Endometrium (tissue), 2 donors: ENCODE measurements around the gene PLXNB3.
"Not testable (repeated sequence)": the region's sequence is repeated elsewhere in the genome, so short reads cannot be mapped to it uniquely, and the experiment has no call there.

Source experiments
- FAIRE-seq: peaks from 2 replicates; lab custom pipeline; 2012; peaks lifted over from hg19 to GRCh38; lab: Jason Lieb, UNC
- donor health status: control.
- donor health status: control.

The PLXNB3 gene

GRCh38 chrX:153763989-153764755 lies at the start of gene PLXNB3:
TSS of gene PLXNB3 (plus strand) at chrX:153764249. CDS start at chrX:153765536, 1,287 bp downstream.
- FAIRE-seq, result no peak

- no peak for FAIRE-seq
Observed at GRCh38 chrX:153714256-153714655, 49.8 kb upstream of the PLXNB3 start.

- FAIRE-seq, result no peak
Observed at GRCh38 chrX:153717445-153717844, 46.6 kb upstream of the PLXNB3 start.

GRCh38 chrX:153719238-153719637 lies 44.8 kb upstream of the PLXNB3 start:
- no peak for FAIRE-seq

GRCh38 chrX:153719701-153720100 lies 44.3 kb upstream of the PLXNB3 start:
- FAIRE-seq, result no peak

- FAIRE-seq, result no peak
Observed at GRCh38 chrX:153722704-153723350, 41.2 kb upstream of the PLXNB3 start.

- FAIRE-seq, result no peak
Observed at GRCh38 chrX:153723351-153724251, 40.4 kb upstream of the PLXNB3 start.

GRCh38 chrX:153724252-153725038 lies 39.6 kb upstream of the PLXNB3 start, which contains the start of the genes ABCD1 and BCAP31:
TSS of gene ABCD1 (plus strand) at chrX:153724856. CDS start at chrX:153725267, 411 bp downstream.
TSS of gene BCAP31 (minus strand) at chrX:153724387. CDS start at chrX:153723244, 1,143 bp downstream.
- no peak for FAIRE-seq

GRCh38 chrX:153725039-153725831 lies 38.8 kb upstream of the PLXNB3 start:
- no peak for FAIRE-seq

GRCh38 chrX:153725832-153726285 lies 38.2 kb upstream of the PLXNB3 start:
- FAIRE-seq, result no peak

GRCh38 chrX:153726286-153727122 lies 37.5 kb upstream of the PLXNB3 start:
- FAIRE-seq, result no peak

- FAIRE-seq, result no peak
Observed at GRCh38 chrX:153727123-153727931, 36.7 kb upstream of the PLXNB3 start.

GRCh38 chrX:153728095-153728494 lies 36.0 kb upstream of the PLXNB3 start:
- FAIRE-seq, result no peak

GRCh38 chrX:153728951-153729631 lies 35.0 kb upstream of the PLXNB3 start:
- no peak for FAIRE-seq

- FAIRE-seq, result not testable (repeated sequence)
Observed at GRCh38 chrX:153730115-153730514, 33.9 kb upstream of the PLXNB3 start.

- FAIRE-seq, result no peak
Observed at GRCh38 chrX:153731117-153731844, 32.8 kb upstream of the PLXNB3 start.

- FAIRE-seq, result no peak
Observed at GRCh38 chrX:153731845-153732215, 32.2 kb upstream of the PLXNB3 start.

GRCh38 chrX:153732401-153732800 lies 31.6 kb upstream of the PLXNB3 start:
- FAIRE-seq, result no peak
